DMS 273 treated with DMSO at 0.1 percent for 48 hours (cell line): Measurements from ENCODE around the gene SLC10A6.
"Not testable (repeated sequence)": the region's sequence is repeated elsewhere in the genome, so short reads cannot be mapped to it uniquely, and the experiment has no call there.

Experiments
- DNase-seq: peaks from one replicate; lab custom pipeline; 2025; lab: John Stamatoyannopoulos, UW

Gene SLC10A6, protein sequence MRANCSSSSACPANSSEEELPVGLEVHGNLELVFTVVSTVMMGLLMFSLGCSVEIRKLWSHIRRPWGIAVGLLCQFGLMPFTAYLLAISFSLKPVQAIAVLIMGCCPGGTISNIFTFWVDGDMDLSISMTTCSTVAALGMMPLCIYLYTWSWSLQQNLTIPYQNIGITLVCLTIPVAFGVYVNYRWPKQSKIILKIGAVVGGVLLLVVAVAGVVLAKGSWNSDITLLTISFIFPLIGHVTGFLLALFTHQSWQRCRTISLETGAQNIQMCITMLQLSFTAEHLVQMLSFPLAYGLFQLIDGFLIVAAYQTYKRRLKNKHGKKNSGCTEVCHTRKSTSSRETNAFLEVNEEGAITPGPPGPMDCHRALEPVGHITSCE

DNA sequence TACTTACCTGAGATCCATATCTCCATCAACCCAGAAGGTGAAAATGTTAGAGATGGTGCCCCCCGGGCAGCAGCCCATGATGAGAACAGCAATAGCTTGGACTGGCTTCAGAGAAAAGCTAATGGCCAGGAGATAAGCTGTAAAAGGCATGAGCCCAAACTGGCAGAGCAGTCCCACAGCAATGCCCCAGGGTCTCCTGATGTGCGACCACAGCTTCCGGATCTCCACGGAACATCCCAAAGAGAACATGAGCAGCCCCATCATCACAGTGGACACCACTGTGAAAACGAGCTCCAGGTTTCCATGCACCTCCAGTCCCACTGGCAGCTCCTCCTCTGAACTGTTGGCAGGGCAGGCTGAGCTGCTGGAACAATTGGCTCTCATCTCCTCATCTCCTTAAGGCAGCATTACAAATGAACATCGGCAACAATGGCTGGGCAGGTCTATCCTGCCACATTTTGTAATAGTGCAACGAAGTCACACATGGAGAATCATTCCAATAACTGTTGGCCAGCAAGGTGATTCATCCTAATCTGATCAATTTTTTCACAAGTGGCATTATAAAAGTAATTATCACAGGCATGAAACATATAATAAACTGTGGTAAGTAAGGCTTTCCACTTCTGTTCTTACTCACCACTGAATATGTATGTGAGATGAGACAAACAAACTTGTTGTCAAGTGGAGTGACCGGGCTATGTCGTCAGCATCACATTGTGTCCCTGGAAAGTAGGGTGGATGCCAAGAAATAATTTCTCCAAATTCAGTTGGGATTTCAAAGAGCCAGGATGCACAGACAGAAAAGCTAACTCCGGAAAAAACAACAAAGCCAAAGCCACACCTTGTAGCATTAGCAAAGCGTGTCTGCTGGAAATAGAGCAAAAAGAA is at the start of gene SLC10A6:
Gene SLC10A6, minus strand, starts transcription at position 653 of the 888 bp plus-strand sequence. Its CDS starts 269 bp downstream, at position 384.
- no peak for DNase-seq

DNA sequence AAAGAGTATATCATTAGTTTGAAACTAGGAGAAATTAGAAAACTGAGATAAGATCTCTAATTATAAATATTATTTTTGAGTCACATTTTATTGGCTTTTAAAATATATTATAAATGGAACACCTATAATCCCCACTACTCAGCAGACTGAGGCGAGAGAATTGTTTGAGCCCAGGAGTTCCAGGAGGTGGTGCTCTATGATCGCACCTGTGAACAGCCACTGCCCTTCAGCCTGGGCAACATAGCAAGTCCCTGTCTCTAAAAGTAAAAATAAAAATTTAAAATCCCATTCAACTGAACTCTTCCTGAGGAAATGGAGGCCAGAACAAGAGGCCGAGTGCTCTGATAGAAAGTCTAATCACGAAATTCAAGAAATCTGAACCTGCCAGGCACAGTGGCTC is 49.4 kb upstream of the SLC10A6 start:
- no peak for DNase-seq

DNA sequence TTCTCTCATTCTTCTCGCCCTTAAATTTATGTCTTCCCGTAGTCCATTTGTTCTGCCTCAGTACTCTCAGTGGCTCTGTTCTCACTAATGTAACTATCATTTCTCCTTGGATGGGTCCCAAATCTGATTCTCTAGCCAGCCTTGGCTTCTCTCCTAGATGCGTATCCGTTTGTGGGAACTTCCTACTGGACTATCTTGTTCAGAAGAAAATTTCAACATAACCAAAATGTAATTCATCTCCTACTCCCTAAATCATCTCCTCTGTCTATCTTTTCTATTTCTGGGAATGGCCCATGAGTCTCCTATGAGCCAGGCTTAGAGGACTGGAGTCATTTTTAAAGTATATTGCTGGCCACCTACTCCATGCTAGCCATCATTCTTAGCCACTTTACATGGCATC is 47.4 kb upstream of the SLC10A6 start:
- DNase-seq = no peak

DNA sequence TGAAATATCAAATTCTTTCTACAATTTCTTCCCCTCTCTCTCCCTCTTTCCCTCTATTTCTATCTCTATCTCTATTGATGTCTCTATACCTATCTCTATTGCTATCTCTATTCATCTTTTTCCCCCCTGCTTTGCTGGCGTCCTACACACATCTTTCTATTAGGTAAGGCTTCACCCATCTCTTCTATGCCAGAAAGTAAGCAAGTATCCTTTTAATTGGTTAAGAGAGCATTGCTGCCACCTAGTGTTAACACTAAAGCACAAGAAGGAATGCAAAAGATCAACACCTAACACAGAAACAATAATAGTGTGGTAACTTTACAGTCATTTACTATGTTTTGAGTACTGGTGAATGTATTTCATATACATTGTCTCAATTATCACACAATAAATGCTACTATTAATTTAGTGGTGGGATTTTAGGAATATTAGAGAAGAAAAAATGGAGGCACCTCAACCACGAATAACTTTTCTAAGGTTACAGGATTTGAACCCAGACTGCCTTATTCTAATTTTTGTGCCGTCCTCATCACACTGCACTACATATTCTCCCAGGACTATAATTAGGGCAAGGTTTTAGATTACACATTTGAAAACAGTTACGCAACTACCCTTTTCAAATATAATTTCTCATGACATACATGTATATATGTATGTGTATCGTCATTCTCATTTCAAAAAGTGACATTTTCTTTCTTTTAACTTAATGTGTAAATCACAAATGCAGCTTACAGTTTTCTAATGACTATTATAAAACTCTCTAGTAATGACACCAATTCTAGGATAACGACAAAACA is 46.7 kb upstream of the SLC10A6 start:
- peak; percentile 36 for DNase-seq

DNA sequence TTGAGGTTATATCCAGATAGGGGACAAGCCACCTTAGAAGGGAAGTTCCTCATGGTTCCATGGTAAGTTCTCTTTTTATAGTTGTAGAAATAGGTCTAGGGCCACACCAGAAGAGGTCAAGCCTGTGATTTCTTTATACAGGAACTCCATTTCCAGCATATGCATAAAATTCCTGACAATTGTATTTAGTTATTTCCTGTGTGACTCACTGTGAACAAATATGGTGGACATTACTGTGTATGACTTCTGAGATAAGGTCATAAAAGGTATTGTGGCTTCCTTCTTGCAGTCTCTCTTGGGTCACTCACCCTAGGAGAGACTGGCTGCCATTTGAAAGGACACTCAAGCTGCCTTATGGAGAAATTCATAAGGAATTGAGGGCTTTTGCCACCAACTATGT is 45.3 kb upstream of the SLC10A6 start:
- no peak for DNase-seq

DNA sequence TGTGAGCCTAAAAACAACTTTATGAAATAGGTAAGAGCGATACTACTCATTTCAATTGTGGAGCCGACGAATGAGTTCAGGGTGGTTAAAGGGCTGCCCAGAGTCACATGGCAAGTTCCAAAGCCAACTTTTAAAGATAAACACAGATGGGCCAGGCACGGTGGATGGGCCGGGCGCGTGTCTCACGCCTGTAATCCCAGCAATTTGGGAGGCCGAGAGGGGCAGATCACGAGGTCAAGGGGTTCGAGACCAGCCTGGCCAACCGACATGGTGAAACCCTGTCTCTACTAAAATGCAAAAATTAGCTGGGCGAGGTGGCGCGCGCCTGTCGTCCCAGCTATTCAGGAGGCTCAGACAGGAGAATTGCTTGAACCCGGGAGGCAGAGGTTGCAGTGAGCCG is 44.0 kb upstream of the SLC10A6 start:
- no peak for DNase-seq

DNA sequence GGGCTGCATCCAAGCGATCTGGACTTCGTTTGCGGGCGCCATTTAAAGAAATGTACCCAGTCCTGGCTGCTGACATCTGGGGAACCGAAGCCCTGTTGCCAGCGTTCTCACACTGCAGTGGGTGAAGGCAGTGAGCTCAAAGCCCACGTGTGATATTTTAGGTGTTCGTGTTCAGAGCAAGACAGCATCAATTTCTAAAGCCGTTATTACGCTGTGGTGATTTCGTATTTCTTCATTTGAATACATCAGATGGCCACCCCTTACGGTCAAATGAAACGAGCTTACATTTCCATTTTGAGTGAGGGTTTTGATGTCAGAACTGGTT is 43.4 kb upstream of the SLC10A6 start:
- DNase-seq = no peak

DNA sequence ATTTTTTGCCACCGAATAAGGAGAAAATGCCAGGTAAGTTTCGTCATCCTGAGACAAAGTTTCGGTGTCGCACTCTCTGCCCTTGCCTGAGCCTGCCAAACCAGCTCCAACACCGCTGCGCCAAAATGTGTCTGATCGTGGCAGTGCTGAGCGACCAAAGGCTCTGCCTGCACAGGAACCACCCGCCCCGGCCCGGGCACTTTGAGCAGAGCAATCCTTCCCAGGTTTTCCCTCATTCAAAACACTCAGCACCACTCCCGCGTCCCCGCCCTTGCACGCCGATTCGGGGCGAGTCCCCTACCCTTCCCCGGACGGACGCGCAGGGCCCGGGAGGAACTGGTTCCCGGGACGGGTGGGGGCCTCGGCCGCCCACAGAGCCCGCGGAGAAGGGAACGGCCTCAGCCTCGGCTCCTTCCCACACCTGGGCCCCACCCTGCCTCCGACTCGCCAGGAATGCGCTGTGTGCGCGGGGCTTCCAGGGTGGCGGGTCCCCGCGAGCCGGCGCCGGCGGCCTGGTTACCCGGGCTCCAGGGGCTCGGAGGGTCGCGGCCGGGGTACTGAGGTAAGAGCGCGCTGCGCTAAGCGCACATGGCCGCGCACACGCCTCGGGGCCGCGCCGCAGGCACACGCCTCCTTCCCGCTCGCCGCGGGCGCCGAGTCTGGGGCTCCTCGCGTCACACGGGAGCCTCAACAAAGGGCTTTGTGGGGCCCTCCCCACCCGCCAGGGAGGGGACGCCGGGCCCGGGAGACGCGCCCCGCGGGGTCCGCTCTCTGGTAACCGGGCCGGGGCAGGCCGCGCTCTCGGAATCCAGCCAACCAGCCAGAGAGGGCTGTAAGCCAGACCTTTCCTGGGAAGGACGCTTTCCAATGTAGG is 42.8 kb upstream of the SLC10A6 start, which contains the start of gene C4orf36:
Gene C4orf36, minus strand, starts transcription at position 661 of the 874 bp plus-strand sequence. CDS start 902 bp downstream, outside the sequence.
- DNase-seq = peak; percentile 22

DNA sequence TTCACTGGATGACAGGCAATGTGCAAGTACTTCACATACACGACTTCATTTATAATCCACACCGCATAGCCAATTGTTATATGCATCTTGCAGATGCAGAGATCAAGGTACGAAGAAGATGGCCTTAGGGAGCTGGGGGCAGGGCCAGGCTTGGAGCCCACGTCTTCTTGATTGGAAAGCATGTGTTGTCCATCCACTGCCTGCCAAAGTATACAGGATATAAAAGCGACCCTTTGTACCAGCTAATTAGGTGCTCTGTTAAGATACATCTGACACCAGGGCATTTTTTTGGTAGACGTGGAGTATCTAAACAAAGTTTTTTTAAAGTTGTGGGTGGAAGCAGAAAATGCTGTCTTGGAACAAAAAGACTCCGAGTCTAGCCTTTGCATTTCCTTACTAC is 41.6 kb upstream of the SLC10A6 start:
- no peak for DNase-seq

DNA sequence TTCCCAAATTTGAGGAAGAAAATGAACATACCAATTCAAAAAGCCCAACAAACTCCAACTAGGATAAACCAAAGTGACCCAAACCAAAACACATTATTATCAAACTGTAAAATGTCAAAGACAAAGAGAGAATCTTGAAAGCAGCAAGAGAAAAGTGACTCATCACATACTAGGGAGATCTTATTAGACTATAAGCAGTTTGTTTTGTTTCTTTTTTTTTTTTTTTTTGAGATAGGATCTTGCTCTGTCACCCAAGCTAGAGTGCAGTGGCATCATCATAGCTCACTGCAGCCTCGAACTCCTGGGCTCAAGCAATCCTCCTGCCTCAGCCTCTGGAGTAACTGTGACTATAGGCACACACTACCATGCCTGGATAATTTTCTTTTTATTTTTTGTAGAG is 30.5 kb upstream of the SLC10A6 start:
- DNase-seq = no peak

DNA sequence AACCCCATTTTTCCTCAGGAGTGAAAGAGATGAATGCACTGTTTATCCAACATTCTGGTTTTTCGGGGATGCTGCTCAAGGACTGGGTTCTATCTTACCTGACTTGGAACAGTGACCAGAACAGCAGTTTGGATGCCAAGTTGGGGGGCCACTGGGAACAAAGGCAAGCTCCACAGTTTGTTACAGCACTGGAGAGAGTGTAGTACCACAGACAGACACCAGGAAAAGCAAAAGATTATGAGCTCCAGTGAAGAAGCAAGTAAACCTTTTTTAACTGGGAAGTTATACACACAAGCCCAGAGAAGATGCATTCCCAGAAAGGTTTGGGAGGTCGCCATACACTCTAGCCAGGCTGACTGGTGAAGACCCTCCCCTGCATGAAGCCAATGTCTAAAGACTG is 29.5 kb upstream of the SLC10A6 start:
- no peak for DNase-seq

DNA sequence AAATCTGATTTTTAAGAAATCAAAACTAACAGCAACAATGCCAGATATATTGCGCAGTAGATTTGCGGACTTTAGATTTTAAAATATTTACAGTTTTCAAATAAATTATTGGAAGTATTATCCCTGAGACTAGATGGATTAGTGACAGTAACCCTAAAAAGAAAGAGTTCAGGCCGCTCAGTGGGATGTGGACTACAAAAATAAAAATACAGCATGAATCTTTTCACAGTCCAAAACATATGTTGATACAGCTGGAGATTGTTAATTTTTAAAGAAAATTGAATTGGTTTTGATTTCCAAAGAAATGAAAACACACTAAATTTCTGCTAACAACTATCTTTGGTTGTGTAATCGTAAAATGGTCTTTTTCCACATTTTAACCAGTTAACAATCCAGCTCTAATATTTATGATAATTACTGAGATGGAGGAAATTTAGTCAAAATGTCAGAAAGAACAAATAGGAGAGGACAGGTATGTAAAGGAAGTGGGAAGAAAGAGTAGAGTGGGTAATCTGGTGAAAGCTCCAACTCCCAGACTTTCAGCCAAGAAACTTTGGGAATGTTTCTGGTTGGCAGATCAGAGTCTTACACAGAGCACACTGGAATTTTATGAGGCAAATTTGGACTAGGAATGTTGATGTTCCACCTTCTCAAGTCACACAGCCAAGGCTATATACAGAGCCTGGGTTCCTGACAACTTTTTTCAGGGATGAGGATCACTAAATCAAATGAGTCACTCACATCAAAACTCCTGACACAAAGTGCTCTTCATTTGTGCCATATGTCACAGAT is 27.9 kb upstream of the SLC10A6 start:
- no peak for DNase-seq

DNA sequence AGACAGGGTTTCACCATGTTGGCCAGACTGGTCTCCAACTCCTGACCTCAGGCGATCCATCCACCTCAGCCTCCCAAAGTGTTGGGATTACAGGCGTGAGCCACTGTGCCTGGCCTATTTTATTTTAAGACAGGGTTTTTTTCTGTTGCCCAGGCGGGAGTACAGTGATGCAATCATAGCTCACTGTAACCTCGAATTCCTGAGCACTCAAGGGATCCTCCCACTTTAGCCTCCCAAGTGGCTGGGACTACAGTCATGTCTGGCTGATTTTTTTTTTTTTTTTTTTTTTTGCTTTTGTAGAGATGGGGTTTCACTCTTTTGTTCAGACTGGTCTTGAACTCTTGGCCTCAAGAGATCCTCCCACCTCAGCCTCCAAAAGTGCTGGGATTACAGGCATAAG is 26.3 kb upstream of the SLC10A6 start:
- not testable (repeated sequence) for DNase-seq

DNA sequence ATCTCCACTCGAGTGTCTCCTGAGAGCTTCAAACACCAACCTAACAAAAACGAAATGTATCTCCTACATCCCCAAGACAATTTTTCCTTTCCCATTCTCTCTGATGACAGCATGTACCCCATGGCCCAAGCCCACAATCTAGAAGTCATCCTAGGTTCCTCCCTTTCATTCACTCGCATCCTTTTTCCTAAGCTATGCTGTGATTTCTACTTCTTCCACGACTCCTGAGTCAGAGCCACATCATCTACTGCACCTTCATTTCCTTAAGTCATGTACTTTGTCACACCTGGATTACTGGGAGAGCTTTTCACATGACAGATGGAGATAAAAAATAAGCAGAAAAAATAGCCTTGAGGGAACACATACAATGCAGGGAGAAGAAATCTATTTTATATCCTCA is 23.0 kb upstream of the SLC10A6 start:
- DNase-seq = no peak

DNA sequence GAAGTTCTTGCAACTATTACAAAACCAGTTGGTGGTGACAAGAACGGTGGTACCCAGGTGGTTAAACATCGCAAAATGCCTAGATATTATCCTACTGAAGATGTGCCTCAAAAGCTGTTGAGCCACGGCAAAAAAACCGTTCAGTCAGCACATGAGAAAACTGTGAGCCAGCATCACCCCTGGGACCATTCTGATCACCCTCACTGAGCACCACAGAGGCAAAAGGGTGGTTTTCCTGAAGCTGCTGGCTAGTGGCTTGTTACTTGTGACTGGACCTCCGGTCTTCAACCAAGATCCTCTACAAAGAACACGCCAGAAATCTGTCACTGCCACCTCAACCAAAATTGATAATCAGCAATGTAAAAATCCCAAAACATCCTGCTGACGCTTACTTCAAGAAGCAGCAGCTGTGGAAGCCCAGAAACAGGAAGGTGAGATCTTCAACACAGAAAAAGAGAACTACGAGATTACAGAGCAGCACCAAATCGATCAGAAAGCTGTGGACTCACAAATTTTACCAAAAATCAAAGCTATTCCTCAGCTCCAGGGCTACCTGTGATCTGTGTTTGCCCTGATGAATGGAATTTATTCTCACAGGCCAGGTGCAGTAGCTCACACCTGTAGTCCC is 21.4 kb upstream of the SLC10A6 start:
- no peak for DNase-seq

DNA sequence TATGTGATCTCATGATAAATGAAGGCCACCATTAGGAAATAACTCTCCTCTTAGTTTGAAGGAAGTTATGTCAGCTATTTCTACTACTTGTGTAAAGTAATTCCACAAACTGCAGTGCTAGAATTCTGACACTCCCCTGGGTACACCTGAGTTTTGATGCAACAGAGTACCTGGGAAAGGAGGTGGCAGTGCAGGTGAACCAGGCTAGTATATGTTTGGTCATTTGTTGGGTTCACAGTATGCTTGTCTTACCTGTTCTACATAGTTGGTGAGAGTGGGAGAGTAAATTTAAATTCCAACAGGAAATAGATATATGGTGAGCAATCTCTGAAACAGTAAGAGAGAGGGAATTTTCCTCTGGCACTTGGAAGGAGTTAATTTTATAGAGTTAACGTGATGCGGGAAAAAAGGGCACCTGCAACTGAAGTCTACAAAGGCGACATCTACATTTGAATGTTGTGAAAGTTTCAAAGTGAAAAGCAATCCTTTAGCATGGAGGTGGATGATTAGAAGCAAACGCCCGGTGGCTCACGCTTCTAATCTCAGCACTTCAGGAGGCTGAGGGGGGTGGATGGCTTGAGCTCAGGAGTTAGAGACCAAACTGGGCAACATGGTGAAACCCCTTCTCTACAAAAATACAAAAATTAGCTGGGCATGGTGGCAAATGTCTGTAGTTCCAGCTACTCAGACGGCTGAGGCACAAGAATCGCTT is 8.3 kb upstream of the SLC10A6 start:
- DNase-seq = no peak

DNA sequence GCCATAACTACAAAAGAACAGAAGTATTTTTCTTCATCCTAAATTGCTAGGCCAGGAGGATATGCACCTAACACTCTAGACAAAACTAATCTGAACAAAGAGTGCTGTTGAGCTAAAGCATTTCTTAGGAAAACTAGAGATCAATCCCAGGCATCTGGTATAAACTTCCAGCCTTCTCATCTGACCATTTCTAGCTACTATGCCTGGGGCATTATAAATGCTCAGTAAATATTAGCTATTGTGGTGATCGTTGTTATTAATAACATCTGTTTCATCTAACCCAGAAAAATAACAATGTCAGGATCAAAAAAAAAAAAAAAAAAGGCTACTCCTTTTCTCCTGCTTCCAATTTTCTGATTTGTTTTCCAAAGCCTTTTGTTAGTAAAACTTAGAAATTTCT is 7.7 kb upstream of the SLC10A6 start:
- DNase-seq = no peak

DNA sequence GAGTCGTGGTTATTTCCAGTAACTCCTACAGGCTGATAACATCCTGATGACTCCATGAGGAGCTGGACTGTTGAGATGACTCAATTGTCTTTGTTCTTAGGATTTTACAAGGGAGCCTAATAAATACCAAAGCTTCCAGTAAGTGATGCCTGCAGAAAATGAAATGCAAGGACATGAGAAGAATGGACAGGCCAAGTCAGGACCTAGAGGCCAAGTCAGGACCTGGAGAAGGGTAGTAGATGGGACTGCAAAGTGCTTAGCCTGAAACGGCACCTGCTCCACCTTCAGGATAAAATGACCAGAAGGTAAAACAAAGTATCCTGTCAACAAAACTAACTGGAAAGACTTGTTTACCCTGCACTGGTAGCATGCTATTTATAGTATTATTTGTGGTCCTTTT is 6.4 kb upstream of the SLC10A6 start:
- no peak for DNase-seq

DNA sequence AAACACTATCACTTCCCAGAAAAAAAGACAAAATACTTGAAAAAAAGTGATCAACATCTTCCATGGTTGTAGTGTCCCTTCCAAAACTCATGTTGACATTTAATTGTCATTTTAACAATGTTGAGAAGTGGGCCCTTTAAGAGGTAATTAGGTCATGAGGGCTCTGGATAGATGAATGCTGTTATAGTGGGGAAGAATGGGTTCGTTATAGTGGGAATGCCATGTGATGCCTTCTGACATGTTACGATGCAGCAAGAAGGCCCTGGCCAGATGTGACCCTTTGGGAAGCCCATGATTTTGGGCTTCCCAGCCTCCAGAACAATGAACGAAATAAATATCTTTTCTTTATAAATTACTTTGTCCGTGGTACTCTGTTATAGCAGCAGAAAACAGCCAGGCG is 4.0 kb upstream of the SLC10A6 start:
- no peak for DNase-seq
